Stimulated activated CD8-positive, alpha-beta memory T cell treated with anti-CD3 and anti-CD28 coated beads, Interleukin-7, amount 100 ng/mL, for 24 hours (primary cell): ENCODE measurements around the gene CDK8.

Experiments
- DNase-seq: peaks from one replicate; pipeline ENCODE4 v3.0.0-alpha.2; 2020; ENCODE audit warnings: low read depth

The CDK8 gene

GRCh38 chr13:26384587-26384986 lies 130.7 kb downstream of the CDK8 start:
- DNase-seq = no peak

DNA sequence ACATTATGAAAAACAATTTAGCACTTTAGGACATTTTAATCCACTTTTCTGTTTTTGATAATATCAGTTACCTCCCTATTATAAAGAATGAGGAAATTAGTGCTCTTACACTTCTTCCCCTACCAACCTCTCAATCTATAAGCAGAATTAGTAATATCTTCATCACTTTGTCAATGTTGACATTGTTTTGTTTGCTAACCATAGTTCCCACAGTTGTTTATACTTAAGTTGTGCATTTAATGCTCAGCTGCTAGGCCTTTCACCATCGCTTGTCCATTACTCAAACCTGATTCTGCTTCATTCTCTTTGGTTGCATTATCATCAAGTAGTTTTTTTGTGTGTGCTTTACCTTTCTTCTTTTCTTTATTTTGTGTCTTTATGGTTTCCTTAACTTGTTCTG lies 132.1 kb downstream of the CDK8 start:
- DNase-seq = no peak

DNA sequence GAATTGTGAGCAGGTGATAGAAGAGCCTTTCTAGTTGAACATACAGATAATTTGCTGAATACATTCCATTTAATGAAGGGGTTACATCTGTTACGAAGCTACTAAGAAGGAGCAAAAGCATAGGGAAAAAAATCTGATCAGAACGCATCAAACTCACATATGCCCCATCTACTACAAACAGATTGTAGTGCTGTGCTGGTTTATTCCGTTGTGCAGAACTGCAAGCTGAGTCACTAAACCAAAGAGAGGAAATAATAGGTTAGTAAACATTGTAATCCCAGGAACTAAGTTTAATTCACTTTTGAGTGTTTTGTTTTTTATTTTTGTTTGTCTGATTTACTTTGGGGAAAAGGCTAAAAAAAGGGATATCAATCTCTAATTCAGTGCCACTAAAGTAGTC lies 136.3 kb downstream of the CDK8 start:
- no peak for DNase-seq

DNA sequence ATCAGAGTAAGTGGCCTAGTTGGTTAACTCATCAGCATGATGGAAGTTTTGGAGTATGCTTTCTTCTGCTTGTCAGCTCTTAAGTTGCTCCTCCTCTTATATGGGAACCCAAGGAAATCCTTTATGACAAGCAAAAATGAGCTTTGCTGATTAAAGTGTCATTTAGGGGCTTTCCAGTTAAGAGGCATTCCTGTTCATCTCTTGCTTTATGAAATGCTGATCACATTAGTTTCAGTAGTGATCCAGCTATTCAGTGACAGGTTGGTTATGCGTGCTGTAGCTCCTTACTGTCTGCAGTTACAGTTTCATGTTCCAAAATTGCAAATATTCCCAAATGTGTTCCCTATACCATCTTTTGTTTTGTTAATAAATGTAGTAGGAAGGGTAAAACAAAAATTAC lies 146.6 kb downstream of the CDK8 start:
- DNase-seq = no peak

DNA sequence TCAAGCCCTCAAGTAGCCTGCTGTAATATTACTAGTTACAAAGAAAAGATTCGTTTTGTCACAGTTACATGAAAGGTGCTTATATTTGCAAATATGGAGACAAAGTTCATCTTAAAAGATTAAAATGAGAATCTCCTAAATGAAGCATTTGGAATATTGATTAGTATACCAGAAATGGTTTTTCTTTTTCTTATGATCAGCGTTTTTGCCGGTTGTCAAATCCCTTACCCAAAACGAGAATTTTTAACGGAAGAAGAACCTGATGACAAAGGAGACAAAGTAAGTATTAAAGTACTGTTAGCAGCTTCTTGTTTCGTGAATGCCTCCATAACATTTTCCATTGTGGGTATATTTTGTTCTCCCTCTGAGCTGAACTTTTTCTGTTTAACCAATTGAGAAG lies 147.1 kb downstream of the CDK8 start:
- no peak for DNase-seq

GRCh38 chr13:26401578-26402021 lies 147.7 kb downstream of the CDK8 start:
- DNase-seq = no peak

DNA sequence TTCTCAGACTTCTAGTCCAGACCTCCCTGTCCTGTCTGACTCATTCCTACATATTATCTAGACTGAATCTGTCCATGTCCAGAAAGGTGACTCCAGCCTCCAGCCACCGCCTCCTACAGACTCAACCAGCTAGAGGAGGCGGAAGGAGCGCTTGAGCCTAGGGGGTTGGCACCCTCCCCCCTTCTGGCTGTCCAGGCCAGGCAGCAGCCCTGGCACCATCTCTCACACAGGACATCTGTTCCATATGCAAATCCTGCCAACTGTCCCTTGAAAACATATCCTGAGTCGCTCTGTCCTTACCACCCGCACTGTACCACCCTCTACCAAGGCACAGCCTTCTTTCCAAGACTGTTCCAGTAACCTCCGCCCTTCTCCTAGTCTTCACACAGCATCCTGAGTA lies 152.9 kb downstream of the CDK8 start:
- DNase-seq = no peak

- DNase-seq = no peak
Measured at GRCh38 chr13:26411206-26411605, 157.3 kb downstream of the CDK8 start.

DNA sequence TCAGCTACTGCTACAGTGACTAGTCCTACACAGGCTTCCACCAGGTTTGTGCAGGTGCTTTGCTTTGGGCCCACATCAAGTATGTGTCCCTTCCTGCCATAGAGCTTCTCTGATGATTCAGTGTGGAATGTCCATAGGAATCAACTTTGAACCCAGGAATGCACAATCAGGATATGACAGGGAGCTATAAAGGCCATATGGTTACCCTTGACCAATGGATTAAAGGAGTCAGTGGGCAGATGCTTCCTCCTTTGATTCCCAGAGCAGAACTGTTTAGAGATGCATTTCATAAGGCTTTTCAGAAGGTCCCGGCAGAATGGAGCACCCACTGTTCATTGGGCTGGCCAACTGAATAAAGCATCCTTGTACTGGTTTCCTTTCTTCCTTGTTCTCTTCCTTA lies 158.3 kb downstream of the CDK8 start:
- DNase-seq = no peak

GRCh38 chr13:26412936-26413716 lies 159.2 kb downstream of the CDK8 start:
- no peak for DNase-seq

GRCh38 chr13:26420282-26420960 lies 166.5 kb downstream of the CDK8 start:
- DNase-seq = no peak

DNA sequence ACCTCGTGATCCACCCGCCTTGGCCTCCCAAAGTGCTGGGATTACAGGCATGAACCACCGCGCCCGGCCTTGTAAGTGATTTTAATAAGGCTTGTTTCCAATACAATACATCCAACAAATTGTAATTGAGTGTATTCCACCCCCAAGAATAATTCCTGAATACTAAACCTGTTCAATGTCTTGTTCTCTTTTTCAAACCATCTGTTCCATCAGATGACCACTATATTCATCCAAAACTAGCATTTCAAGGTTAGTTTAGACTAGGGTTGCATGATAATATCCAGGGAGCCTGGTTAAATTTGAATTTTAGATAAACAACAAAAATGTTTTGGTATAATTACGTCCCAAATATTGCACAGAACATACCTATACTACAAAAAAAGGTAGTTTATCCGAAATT lies 168.1 kb downstream of the CDK8 start:
- no peak for DNase-seq

- no peak for DNase-seq
Measured at GRCh38 chr13:26423629-26424028, 169.7 kb downstream of the CDK8 start.

- DNase-seq = no peak
Measured at GRCh38 chr13:26424181-26424580, 170.3 kb downstream of the CDK8 start.

- DNase-seq = no peak
Measured at GRCh38 chr13:26425443-26426358, 171.8 kb downstream of the CDK8 start.

DNA sequence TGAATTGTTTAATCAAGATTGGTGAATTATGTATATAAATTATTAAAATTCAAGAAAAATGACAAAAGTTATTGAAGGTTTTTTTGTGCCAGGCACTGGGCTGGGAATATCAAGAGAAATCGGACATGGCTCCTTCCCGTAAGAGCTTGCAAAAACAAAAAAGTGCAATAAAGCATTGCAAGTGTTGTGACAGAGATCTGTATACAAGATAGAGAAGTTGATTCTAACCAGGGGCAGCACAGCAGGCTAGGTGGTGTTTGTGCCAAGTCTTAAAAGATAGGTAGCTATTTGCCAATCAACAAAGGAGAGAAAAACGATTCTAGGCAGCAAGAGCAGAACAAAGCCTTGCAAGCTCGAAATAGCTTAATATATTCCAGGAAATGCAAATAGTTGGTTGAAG lies 179.8 kb downstream of the CDK8 start:
- DNase-seq = no peak

- no peak for DNase-seq
Measured at GRCh38 chr13:26435171-26435570, 181.2 kb downstream of the CDK8 start.

GRCh38 chr13:26435646-26436045 lies 181.7 kb downstream of the CDK8 start:
- DNase-seq = no peak

GRCh38 chr13:26436914-26437313 lies 183.0 kb downstream of the CDK8 start:
- DNase-seq = no peak

GRCh38 chr13:26440111-26440510 lies 186.2 kb downstream of the CDK8 start:
- DNase-seq = no peak

DNA sequence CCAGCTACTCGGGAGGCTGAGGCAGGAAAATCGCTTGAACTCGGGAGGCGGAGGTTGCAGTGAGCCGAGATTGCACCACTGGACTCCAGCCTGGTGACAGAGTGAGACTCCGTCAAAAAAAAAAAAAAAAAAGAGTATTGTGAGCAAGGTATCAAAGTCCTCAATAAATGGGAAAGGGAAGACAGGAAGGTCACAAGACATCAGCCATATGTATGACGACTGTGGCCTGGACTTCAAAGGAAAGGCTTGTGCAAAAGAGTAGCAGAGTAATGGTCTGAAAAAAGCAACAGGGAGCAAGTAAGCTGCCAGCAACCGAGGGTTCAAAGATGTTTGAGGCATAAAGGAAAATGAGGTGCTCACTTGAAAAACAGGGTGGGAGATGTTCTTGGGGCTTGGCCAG lies 187.5 kb downstream of the CDK8 start:
- no peak for DNase-seq

DNA sequence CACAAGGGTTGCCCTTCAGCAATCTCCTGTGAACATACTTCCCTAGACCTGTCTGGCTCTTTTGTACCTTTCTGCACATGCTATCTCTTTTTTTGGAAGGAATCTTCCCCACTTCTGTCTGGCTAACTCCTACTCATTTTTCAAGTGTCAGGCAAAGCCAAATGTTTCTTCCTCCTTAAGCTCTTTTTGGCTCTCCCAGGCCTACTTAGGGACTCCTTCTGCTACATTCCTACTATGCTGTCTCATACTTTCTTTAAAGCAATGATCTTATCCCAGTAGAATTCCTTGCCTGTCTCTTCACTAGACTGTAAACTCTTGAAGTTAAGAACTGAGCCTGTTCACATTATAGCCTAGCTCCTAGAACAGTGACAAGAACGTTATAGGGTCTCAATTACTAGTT lies 188.6 kb downstream of the CDK8 start:
- DNase-seq = no peak

DNA sequence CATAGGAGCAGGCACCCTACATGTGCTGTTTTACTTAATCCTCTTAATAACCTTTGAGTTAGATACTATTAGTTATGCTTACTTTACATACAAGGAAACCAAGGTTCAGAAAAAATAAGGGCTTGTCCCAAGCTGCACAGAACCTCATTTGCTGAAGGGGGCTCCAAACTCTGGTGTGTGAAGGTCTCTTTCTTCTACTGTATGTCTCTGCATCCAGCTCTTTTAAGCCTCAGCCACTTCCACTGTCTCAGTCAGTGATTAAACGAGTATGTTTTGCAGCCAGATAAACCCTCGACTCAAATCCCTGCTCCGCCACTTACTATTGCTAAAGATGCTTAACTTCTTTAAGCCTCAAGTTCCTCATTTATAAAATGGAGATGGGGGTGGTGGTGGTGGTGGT lies 191.2 kb downstream of the CDK8 start:
- no peak for DNase-seq
